IPS-18c (cell line): ENCODE data around the gene KIAA1671.

Experiments used
- H3K4me3 ChIP-seq: 2 replicates; pipeline ENCODE4 v1.7.0; 2013; ENCODE audit warnings: low read depth, mild to moderate bottlenecking, low read length, moderate library complexity; ENCODE audit not compliant: insufficient read depth
- H3K9me3 ChIP-seq: one replicate; pipeline ENCODE4 v1.6.1; 2013; ENCODE audit warnings: mild to moderate bottlenecking, low read length, moderate library complexity; ENCODE audit not compliant: control insufficient read depth, insufficient read depth

The KIAA1671 gene

DNA sequence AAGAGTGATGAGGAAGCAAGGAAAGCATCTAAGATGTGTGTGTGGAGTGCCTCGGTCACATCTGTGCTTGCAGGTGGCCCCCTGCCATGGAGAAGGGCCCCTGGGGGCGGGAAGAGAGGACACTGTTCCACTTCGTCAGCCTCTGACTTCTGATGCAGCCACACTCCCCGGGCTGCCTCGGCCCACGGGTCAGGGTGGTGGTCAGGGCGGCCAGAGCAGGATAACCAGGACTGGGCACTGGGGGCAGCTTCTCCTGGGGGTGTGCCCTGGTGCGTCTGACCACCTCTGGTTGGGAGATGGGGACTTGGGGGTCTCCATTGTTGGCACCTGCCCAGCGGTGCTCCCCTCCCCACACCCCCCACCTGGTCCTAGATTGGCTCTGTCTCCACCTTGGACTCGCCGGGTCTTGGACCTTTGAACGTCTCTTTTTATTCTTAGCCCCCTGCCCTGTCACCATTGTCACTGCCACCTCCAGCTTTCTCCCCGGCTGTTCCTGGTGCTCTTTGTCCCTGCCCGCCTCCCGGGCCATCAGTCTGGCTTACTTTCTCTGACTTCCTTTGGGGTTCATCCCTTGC is 114.4 kb downstream of the KIAA1671 start:
- H3K9me3 ChIP-seq, result peaks cover 2% of the 10 kb centered on the region
- no peak overlapping the region for H3K4me3 ChIP-seq

DNA sequence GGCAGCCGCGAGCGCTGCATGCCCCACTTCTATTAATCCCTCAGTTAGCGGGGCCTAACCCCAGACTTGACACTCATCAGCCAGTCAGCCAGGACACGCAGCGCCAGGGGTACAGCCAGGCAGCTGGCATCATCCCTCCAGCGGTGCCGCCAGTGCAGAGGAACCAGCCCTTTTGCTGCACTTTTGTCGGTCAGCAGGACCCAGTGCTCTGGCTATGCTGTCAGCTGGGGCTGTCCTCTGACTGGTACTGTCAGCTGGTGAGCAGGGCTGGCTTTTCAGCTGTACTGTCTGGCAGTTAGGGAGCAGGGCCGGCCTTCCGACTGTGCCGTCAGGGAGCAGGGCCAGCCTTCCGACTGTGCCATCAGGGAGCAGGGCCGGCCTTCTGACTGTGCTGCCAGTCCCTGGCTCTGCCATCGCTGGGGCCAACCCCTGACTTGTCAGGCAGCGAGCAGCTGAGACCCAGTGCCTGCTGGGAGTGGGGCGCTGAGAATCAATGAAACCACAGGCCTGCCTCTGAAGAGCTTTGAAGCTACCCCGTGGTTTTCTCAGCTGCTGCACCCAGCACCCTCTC is 115.4 kb downstream of the KIAA1671 start:
- Histone ChIP-seq H3K9me3 (peaks cover 2% of the 10 kb centered on the region), H3K4me3 (no peak overlapping the region)

DNA sequence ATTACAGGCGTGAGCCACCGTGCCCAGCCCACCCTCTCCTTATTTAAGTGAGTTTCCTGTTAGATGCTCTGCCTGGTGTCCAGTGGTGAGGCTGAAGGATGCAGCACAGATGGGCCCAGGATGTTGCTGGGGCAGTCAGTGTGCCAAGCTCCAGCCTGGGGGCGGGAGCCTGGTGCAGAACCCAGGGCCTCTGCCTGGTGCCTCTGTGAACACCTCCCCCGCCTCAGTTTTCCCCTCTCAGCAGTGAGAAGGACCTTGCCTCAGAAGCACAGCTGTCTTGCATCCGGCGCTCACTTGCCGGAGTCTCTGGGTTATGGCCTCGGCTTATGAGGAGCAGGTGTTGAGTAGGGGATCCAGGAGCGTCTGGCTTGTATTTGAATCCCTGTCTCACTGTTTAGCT is 116.2 kb downstream of the KIAA1671 start:
- H3K4me3 ChIP-seq, result no peak overlapping the region
- H3K9me3 ChIP-seq, result peaks cover 2% of the 10 kb centered on the region

DNA sequence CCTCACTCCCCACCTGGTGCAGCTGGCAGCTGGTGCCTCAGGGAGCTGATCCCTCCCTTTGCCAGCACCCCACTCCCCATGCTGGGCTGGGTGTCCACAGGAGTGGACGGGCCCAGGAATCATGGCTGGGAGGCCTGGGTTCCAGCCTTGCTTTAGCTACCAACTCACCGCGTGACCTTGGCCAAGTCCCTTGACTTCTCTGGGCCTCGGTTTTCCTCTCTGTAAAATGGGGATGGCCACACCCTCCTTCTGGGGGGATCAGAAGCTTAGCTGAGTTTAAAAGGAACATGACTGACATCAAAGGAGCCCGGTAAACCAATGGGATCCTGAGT is 116.9 kb downstream of the KIAA1671 start:
- no peak overlapping the region for H3K4me3 ChIP-seq
- H3K9me3 ChIP-seq, result peaks cover 2% of the 10 kb centered on the region

DNA sequence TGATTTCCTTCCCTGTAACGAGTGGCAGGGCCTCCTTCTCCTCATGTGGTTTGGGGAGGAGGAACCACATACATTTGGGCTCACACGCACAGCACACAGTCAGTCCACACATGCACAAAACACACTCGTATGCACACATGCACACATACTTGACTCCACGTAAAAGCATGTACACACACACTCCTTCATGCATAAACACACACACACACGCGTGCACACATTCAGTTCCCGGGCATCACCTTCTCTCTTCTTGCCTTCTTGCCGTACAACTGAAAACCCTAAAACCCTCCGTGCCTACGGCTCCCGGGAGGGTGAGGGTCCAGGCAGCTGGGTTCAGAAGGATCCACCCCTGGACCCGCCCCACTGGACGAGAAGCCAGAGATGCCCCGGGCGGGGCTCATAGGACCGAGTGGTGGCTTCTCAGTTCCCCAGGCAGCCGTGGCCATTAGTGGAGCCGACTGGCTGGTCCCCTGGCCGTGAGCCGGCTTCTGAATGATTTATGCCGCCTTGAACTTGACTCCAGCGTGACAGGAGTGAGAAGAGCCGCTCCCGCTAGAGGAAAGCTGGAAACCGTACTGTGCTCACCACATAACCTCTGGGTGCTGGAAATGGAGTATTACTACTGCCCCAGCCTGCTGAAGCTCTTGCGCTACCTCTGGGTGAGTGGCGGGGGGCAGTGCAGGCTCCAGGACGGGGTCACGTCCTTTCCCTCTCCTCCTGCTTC is 117.4 kb downstream of the KIAA1671 start:
- Histone ChIP-seq H3K9me3 (peaks cover 2% of the 10 kb centered on the region), H3K4me3 (no peak overlapping the region)

DNA sequence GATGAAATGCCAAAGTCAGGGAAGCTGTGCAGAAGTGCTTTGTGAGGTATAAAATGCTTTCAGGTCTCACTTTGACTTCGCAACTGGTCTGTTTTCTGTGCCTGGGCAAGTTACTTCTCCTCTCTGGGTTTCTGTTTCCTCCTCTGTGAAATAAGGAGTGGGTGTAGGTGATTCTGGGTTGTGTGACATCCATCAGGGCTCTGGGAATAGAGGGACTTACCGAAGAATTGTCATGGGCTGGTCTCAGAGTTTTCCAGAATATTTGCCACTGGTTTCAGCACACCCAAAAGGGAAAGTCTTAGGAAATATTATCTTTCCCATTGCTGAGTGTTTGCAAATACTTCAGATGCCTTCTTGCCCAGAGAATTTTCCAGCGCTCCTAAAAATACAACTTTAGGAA is 118.4 kb downstream of the KIAA1671 start:
- H3K4me3 ChIP-seq, result no peak overlapping the region
- H3K9me3 ChIP-seq, result peaks cover 2% of the 10 kb centered on the region

DNA sequence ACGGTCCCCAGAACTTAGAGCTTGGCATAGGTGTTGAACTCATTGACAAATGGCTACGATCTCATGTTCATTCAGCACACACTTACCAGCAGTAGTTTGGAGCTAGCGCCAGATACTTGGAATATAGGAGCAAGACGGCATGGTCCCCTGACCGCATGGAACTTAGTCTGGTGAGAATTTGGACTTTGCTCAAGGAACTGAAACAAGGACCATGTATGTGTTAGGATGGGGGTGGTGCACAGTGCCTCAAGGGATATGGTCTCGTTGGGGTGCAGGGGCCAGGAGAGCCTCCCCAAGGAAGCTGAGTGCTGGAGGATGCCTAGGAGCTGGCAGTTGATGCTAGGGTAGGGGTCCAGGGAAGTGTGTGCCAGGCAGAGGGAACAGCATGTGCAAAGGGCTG is 119.2 kb downstream of the KIAA1671 start:
- Histone ChIP-seq H3K4me3 (no peak overlapping the region), H3K9me3 (peaks cover 2% of the 10 kb centered on the region)

DNA sequence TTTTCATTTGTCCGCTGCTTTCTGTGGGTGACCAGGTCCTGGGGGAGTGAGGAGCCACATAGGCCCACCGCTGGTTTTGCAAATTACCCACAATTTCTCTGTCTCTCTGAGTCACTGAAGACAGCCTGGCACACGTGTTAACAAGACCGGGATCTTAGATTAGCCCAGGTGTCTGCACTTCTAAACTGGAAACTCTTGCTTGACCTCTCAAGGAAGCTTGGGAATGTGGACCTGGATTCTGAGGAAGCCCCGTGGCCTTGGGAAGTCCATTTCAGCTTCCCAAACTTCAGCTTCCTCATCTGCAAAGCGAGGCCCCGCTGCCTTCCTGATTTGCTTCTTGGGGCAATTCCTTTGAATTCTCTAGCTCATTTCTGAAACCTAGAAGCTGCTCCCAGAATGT is 119.9 kb downstream of the KIAA1671 start:
- Histone ChIP-seq H3K9me3 (peaks cover 2% of the 10 kb centered on the region), H3K4me3 (no peak overlapping the region)

DNA sequence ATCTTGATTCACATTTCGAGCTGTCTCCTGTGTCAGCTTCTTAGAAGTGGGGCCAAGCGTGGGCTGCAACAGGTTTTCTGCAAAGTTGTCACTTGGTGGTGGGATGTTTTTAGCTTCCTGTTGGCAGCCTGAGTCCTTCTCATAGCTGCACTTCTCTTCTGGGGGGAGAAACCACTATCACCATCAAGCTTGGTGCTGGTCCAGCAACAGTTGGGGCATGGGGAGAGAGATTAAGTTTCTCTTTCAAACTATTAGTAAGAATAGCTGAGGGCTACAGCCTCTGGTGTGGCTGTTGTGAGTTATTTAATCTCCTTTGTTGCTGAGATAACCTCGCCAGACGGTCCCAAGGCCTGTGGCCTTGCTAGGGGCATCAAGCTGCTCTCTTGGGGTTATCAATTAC is 123.8 kb downstream of the KIAA1671 start:
- Histone ChIP-seq H3K9me3 (no peaks in the 10 kb centered on the region), H3K4me3 (no peak overlapping the region)

DNA sequence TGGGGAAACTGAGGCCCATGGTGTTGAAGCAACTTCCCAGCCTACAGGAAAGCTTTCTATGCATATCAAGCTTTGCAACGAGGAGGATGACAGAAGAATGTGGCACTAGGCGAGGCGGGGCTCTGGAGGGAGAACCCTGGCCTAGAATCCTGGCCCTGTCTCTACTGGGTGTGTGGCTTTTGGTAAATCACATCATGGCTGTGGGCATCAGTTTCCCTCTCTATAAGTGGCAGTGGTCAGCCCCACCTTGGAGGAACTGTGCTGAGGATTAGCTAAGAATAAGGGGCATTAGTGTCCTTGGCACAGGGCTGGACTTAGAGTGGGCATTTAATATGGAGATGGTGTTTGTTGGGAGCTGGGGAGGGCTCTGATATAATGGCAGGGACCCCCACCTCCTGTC is 124.5 kb downstream of the KIAA1671 start:
- no peak overlapping the region for H3K4me3 ChIP-seq
- no peaks in the 10 kb centered on the region for H3K9me3 ChIP-seq

DNA sequence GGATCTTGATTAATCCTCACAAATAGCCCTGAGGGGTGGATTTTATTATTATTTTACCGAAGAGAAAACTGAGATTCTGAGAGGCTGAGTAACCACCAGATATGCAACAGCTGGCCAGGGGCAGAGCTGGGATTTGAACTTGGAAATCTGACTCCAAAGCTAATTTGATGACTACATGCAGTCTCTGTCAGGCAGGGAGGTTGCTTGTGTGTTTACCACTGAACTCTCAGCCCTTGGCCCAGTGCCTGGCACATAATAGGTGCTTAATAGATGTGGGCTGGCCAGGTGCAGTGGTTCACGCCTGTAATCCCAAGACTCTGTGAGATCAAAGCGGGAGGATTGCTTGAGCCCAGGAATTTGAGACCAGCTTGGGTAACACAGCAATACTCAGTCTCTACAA is 125.4 kb downstream of the KIAA1671 start:
- no peak overlapping the region for H3K4me3 ChIP-seq
- H3K9me3 ChIP-seq, result no peaks in the 10 kb centered on the region

DNA sequence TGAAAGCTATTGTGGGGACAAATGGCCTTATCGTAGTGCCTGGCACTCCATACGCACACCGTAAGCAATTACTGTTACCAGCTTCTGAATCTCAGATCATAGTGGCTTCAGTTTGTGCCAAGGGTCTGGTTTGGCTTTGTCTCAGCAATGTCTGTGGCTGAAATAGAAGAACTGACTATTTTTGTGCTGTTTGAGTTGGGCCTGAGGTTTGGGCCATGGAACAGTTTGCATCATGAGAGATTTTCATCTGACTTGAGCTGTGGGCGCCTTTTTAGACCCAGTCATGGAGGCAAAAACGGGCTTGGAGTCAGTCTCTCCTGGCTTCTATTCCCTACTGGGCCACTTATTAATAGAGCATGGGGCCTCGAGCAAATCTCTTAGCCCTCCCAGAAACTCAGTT is 126.1 kb downstream of the KIAA1671 start:
- H3K4me3 ChIP-seq, result no peak overlapping the region
- H3K9me3 ChIP-seq, result no peaks in the 10 kb centered on the region

DNA sequence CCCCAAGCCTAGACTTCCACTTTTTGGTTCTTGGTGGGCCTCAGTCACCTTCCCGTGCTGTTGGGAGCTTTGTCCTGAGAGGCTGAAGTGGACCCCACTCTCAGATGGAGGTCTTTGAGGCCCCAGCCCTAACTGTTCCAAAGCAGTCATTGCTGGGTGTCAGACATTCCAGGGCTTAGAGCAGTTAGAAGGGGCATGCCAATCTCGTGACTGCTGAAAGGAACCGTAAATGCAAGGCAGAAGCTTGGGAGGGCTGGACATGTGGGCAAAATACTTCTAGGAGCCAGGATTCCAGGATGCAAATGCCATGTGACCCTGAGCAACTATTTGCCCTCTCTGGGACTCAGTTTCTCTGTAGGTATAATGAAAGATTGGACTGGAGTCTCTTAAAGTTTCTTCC is 128.3 kb downstream of the KIAA1671 start:
- Histone ChIP-seq H3K9me3 (no peaks in the 10 kb centered on the region), H3K4me3 (no peak overlapping the region)

DNA sequence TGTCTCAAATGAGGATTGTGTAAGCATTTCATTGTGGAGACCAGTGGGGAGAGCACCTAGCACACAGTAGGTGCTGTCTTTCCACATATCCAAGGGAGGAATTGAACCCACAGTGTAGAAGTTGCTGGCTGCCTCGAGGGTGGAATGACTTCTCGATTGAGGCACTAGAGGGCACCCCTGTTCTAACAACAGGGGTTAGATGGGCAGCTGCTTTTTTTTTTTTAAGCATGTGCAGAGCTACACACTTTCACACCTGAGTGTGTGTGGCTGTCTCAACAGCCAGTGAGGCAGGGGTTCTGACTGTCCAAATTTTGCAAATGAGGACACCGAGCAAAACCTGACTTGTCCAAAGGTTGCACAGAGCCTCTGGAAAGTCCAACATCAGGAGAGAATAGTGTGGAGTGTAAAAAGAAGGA is 128.9 kb downstream of the KIAA1671 start:
- no peaks in the 10 kb centered on the region for H3K9me3 ChIP-seq
- no peak overlapping the region for H3K4me3 ChIP-seq

DNA sequence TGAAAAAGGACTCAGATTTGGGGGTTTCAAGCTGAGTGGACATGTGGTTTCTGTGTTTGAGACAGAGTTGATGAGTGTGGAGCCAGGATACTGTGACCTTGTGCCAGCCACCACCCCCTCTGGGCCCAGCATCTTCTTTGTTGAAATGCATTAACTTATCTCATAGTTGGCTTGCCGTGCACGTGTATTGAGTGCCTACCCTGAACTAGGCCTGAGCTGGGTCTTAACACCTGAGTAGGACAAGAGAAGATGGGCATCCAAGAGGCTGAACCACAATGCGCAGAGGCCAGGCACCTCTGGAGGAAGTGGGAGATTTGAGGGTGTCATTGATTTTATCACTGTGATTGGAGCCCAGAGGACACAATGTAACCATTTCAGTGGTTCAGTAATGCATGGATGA is 129.6 kb downstream of the KIAA1671 start:
- no peaks in the 10 kb centered on the region for H3K9me3 ChIP-seq
- H3K4me3 ChIP-seq, result no peak overlapping the region

DNA sequence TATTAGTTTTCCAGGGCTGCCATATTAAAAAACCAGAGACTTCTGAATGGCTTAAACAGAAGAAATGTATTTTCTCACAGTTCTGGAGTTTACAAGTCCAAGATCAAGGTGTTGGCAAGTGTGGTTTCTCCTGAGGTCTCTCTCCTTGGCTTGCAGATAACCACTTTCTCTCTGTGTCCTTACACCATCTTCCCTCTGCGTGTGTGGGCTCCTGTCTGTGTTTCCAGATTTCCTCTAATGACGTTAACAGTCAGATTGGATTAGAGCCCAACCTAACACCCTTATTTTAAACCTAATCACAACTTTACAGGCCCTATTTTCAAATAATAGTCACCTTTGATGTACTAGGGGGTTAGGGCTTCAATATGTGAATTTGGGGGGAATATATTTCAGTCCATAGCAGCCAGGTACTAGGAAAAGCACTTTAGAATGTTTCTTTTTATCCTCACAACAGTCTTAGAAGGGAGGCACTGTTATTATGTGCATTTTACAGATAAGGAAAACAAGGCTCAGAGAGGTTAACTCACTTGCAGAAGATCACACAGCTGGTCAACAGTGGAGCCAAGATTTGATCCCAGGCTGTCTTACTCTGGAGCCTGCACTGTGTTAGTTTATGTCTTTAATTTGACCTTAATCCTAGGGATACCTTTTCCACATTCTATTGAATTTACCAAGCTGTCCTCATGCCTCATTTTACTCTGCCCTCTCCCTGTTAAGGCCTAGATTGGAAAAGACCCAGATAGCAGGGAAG is 130.7 kb downstream of the KIAA1671 start:
- Histone ChIP-seq H3K9me3 (no peaks in the 10 kb centered on the region), H3K4me3 (no peak overlapping the region)

DNA sequence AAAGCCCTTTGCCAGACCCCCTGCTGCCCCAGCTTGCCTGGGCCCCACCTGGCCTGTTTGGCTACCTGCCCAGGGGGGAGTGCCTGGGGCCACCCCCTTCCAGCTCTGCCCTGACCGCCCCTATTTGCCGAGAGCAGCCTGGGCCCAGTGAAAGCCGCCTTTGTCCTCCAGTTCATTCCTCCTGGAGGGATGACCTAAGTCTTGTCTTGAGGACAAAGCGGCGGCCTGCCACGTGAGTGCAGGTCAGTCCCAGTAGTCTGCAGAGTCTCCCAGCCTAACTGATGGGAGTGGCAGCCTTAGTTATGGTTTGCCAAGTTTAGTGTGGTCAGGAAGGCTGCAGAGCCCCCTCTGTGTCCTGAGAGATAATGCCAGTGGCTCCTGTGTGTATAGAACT is 131.3 kb downstream of the KIAA1671 start:
- no peaks in the 10 kb centered on the region for H3K9me3 ChIP-seq
- no peak overlapping the region for H3K4me3 ChIP-seq

DNA sequence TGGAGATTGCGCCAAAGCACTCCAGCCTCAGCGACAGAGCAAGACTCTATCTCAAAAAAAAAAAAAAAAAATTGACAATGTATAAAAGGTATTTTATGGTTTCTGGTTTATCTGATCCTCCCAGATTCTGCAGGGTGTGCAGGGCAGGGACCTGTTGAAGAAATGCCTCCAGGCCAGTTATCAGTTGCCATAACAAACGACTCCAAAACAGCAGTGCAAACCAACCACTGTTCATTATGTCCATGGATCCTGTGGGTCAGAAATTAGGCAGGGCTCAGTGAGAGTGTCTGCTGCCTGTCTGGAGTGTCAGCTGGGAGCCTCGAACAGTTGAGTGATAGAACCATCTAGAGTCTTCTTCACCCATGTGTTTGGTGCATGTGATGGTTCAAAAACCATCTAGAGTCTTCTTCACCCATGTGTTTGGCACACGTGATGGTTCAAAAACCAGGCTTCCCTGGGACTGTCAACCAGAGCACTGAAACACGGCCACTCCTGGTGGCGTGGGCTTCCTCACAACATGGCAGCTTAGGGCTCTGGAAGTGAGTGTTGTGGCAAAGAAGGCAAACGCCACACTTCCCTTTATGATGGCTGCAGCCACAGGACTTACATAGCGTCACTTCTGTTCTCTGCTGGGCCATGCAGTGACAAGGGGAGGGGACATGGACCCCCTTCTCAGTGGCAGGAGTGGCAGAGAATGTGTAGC is 132.0 kb downstream of the KIAA1671 start:
- no peaks in the 10 kb centered on the region for H3K9me3 ChIP-seq
- H3K4me3 ChIP-seq, result no peak overlapping the region
